PC-9 (cell line): ENCODE data around the gene NUBP2.

ENCODE experiments used
- EZH2 ChIP-seq: fragments of 200-600 bp; sonication (generic); IDR thresholded peaks from 2 replicates; pipeline ENCODE4 v1.8.0; 2017; ENCODE audit warnings: antibody characterized with exemption, low read depth
- TF ChIP-seq, protein P1 (sequence below): fragments of 200-600 bp; sonication (generic); conservative IDR thresholded peaks from 2 replicates; pipeline ENCODE4 v1.6.1; 2017; ENCODE audit warnings: mixed run types, antibody characterized with exemption, mild to moderate bottlenecking, moderate library complexity

DNA sequence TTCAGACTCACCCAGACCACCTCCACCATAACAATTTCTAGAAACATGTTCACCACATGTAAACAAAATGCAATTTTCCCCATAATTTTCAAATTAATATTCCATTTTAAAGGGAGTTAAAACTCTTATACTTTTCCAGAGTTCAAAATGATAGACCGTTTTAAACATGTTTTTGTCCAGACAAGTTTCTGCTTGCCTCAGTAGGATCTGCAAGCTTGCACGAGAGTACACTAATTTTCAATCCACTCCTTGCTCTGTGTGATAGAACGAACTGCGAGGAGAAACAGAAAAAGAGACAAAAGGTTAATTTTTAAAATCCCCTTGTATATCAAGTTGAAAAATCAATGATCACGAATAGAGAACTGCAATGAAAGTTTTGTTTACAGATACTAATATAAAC is 51.3 kb downstream of the NUBP2 start:
- TF ChIP-seq EZH2 = no peak
- TF ChIP-seq, protein P1, sequence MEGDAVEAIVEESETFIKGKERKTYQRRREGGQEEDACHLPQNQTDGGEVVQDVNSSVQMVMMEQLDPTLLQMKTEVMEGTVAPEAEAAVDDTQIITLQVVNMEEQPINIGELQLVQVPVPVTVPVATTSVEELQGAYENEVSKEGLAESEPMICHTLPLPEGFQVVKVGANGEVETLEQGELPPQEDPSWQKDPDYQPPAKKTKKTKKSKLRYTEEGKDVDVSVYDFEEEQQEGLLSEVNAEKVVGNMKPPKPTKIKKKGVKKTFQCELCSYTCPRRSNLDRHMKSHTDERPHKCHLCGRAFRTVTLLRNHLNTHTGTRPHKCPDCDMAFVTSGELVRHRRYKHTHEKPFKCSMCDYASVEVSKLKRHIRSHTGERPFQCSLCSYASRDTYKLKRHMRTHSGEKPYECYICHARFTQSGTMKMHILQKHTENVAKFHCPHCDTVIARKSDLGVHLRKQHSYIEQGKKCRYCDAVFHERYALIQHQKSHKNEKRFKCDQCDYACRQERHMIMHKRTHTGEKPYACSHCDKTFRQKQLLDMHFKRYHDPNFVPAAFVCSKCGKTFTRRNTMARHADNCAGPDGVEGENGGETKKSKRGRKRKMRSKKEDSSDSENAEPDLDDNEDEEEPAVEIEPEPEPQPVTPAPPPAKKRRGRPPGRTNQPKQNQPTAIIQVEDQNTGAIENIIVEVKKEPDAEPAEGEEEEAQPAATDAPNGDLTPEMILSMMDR = no peak
